ENCODE measurements around the gene MGAT5.

Gene MGAT5

GRCh38 chr2:134407154-134407890, 153.4 kb downstream of the MGAT5 start:
- peaks cover 60% of the 10 kb centered on the region for H3K4me1 Mint-ChIP-seq (ENCODE audit: low read depth)
- H3K9me3 Mint-ChIP-seq = no peaks in the 10 kb centered on the region
- no peak for DNase-seq
- peak overlapping the region; percentile 61 for H3K27ac Mint-ChIP-seq
- no peaks in the 10 kb centered on the region for H3K27me3 Mint-ChIP-seq
- H3K4me3 Mint-ChIP-seq = no peak overlapping the region
- peaks cover 57% of the 10 kb centered on the region for H3K36me3 Mint-ChIP-seq (ENCODE audit: low read depth)

- Mint-ChIP-seq H3K9me3 (no peaks in the 10 kb centered on the region), H3K4me3 (no peak overlapping the region), H3K27me3 (no peaks in the 10 kb centered on the region), H3K4me1 (ENCODE audit: low read depth) (peaks cover 60% of the 10 kb centered on the region), H3K27ac (peak overlapping the region; percentile 38), H3K36me3 (ENCODE audit: low read depth) (peaks cover 52% of the 10 kb centered on the region)
- DNase-seq = no peak
Measured at GRCh38 chr2:134408386-134408785, 154.5 kb downstream of the MGAT5 start.

GRCh38 chr2:134408791-134409190, 154.9 kb downstream of the MGAT5 start:
- Mint-ChIP-seq H3K9me3 (no peaks in the 10 kb centered on the region), H3K27me3 (no peaks in the 10 kb centered on the region), H3K27ac (no peak overlapping the region), H3K4me1 (ENCODE audit: low read depth) (peaks cover 60% of the 10 kb centered on the region), H3K4me3 (no peak overlapping the region), H3K36me3 (ENCODE audit: low read depth) (peaks cover 52% of the 10 kb centered on the region)
- DNase-seq = no peak

GRCh38 chr2:134410006-134410405, 156.1 kb downstream of the MGAT5 start:
- DNase-seq = no peak
- Mint-ChIP-seq H3K4me3 (no peak overlapping the region), H3K27me3 (no peaks in the 10 kb centered on the region), H3K4me1 (ENCODE audit: low read depth) (peaks cover 60% of the 10 kb centered on the region), H3K36me3 (ENCODE audit: low read depth) (peaks cover 52% of the 10 kb centered on the region), H3K27ac (no peak overlapping the region), H3K9me3 (no peaks in the 10 kb centered on the region)

GRCh38 chr2:134410831-134411231, 157.0 kb downstream of the MGAT5 start:
- Mint-ChIP-seq H3K27ac (no peak overlapping the region), H3K4me3 (no peak overlapping the region), H3K4me1 (ENCODE audit: low read depth) (peaks cover 58% of the 10 kb centered on the region), H3K9me3 (no peaks in the 10 kb centered on the region), H3K27me3 (no peaks in the 10 kb centered on the region), H3K36me3 (ENCODE audit: low read depth) (peaks cover 53% of the 10 kb centered on the region)
- DNase-seq = no peak

GRCh38 chr2:134411279-134411827, 157.5 kb downstream of the MGAT5 start:
- Mint-ChIP-seq H3K4me1 (ENCODE audit: low read depth) (peaks cover 55% of the 10 kb centered on the region), H3K4me3 (no peak overlapping the region)

GRCh38 chr2:134411828-134412638, 158.2 kb downstream of the MGAT5 start:
- no peak overlapping the region for H3K4me3 Mint-ChIP-seq
- DNase-seq = peak; percentile 70
- peaks cover 50% of the 10 kb centered on the region for H3K36me3 Mint-ChIP-seq (ENCODE audit: low read depth)
- H3K4me1 Mint-ChIP-seq (ENCODE audit: low read depth) = peaks cover 50% of the 10 kb centered on the region
- H3K27me3 Mint-ChIP-seq = no peaks in the 10 kb centered on the region
- no peaks in the 10 kb centered on the region for H3K9me3 Mint-ChIP-seq
- peak overlapping the region; percentile 52 for H3K27ac Mint-ChIP-seq

More at GRCh38 chr2:134411279-134411827, 157.5 kb downstream of the MGAT5 start:
- H3K36me3 Mint-ChIP-seq (ENCODE audit: low read depth) = peaks cover 52% of the 10 kb centered on the region
- no peak for DNase-seq
- H3K9me3 Mint-ChIP-seq = no peaks in the 10 kb centered on the region
- no peaks in the 10 kb centered on the region for H3K27me3 Mint-ChIP-seq
- peak overlapping the region; percentile 52 for H3K27ac Mint-ChIP-seq

GRCh38 chr2:134412639-134412999, 158.7 kb downstream of the MGAT5 start:
- peaks cover 50% of the 10 kb centered on the region for H3K36me3 Mint-ChIP-seq (ENCODE audit: low read depth)
- H3K4me1 Mint-ChIP-seq (ENCODE audit: low read depth) = peaks cover 44% of the 10 kb centered on the region
- H3K27me3 Mint-ChIP-seq = no peaks in the 10 kb centered on the region
- no peak for DNase-seq
- no peaks in the 10 kb centered on the region for H3K9me3 Mint-ChIP-seq
- no peak overlapping the region for H3K27ac Mint-ChIP-seq
- H3K4me3 Mint-ChIP-seq = no peak overlapping the region

GRCh38 chr2:134413430-134413829, 159.6 kb downstream of the MGAT5 start:
- Mint-ChIP-seq H3K27me3 (no peaks in the 10 kb centered on the region), H3K36me3 (ENCODE audit: low read depth) (peaks cover 51% of the 10 kb centered on the region), H3K27ac (no peak overlapping the region), H3K4me1 (ENCODE audit: low read depth) (peaks cover 38% of the 10 kb centered on the region), H3K4me3 (no peak overlapping the region), H3K9me3 (no peaks in the 10 kb centered on the region)
- no peak for DNase-seq

GRCh38 chr2:134413912-134414311, 160.0 kb downstream of the MGAT5 start:
- no peaks in the 10 kb centered on the region for H3K9me3 Mint-ChIP-seq
- H3K4me1 Mint-ChIP-seq (ENCODE audit: low read depth) = peaks cover 35% of the 10 kb centered on the region
- H3K36me3 Mint-ChIP-seq (ENCODE audit: low read depth) = peaks cover 54% of the 10 kb centered on the region
- no peak for DNase-seq
- no peak overlapping the region for H3K4me3 Mint-ChIP-seq
- no peak overlapping the region for H3K27ac Mint-ChIP-seq
- H3K27me3 Mint-ChIP-seq = no peaks in the 10 kb centered on the region

- no peak overlapping the region for H3K4me3 Mint-ChIP-seq
- H3K36me3 Mint-ChIP-seq (ENCODE audit: low read depth) = peaks cover 59% of the 10 kb centered on the region
- H3K9me3 Mint-ChIP-seq = no peaks in the 10 kb centered on the region
- DNase-seq = no peak
- peaks cover 16% of the 10 kb centered on the region for H3K4me1 Mint-ChIP-seq (ENCODE audit: low read depth)
- H3K27me3 Mint-ChIP-seq = no peaks in the 10 kb centered on the region
- H3K27ac Mint-ChIP-seq = peak overlapping the region; percentile 5
Measured at GRCh38 chr2:134416018-134416417, 162.1 kb downstream of the MGAT5 start.

- H3K36me3 Mint-ChIP-seq (ENCODE audit: low read depth) = peaks cover 59% of the 10 kb centered on the region
- DNase-seq = no peak
- peaks cover 10% of the 10 kb centered on the region for H3K4me1 Mint-ChIP-seq (ENCODE audit: low read depth)
- H3K4me3 Mint-ChIP-seq = no peak overlapping the region
- H3K27me3 Mint-ChIP-seq = no peaks in the 10 kb centered on the region
- no peak overlapping the region for H3K27ac Mint-ChIP-seq
- H3K9me3 Mint-ChIP-seq = no peaks in the 10 kb centered on the region
Measured at GRCh38 chr2:134416637-134417036, 162.8 kb downstream of the MGAT5 start.

GRCh38 chr2:134417968-134418582, 164.2 kb downstream of the MGAT5 start:
- Mint-ChIP-seq H3K36me3 (ENCODE audit: low read depth) (peaks cover 66% of the 10 kb centered on the region), H3K4me1 (ENCODE audit: low read depth) (peaks cover 3% of the 10 kb centered on the region), H3K27me3 (no peaks in the 10 kb centered on the region), H3K4me3 (no peak overlapping the region), H3K27ac (no peak overlapping the region), H3K9me3 (no peaks in the 10 kb centered on the region)
- DNase-seq = no peak

- Mint-ChIP-seq H3K36me3 (ENCODE audit: low read depth) (peaks cover 69% of the 10 kb centered on the region), H3K27me3 (no peaks in the 10 kb centered on the region), H3K27ac (no peak overlapping the region), H3K4me3 (no peak overlapping the region), H3K9me3 (no peaks in the 10 kb centered on the region), H3K4me1 (ENCODE audit: low read depth) (peaks cover 5% of the 10 kb centered on the region)
- DNase-seq = no peak
Measured at GRCh38 chr2:134420259-134420658, 166.4 kb downstream of the MGAT5 start.
